BLaER1 (cell line): ENCODE data around the gene PUM2.

ENCODE experiments used
- H3K27ac ChIP-seq: shearing (Covaris generic); formaldehyde crosslinking; 2 replicates; pipeline ENCODE4 v1.8.1; 2022
- H3K27me3 ChIP-seq: shearing (Covaris generic); formaldehyde crosslinking; 2 replicates; pipeline ENCODE4 v1.8.1; 2022
- H3K36me3 ChIP-seq: shearing (Covaris generic); formaldehyde crosslinking; 2 replicates; pipeline ENCODE4 v1.8.1; 2022
- H3K4me1 ChIP-seq: shearing (Covaris generic); formaldehyde crosslinking; 2 replicates; pipeline ENCODE4 v1.8.1; 2022
- H3K4me2 ChIP-seq: shearing (Covaris generic); formaldehyde crosslinking; 2 replicates; pipeline ENCODE4 v1.8.1; 2022
- H3K4me3 ChIP-seq: shearing (Covaris generic); formaldehyde crosslinking; 2 replicates; pipeline ENCODE4 v1.8.1; 2022
- H3K9ac ChIP-seq: shearing (Covaris generic); formaldehyde crosslinking; 2 replicates; pipeline ENCODE4 v1.8.1; 2022
- H3K9me3 ChIP-seq: shearing (Covaris generic); formaldehyde crosslinking; 2 replicates; pipeline ENCODE4 v1.8.1; 2022
- H4K20me1 ChIP-seq: shearing (Covaris generic); formaldehyde crosslinking; 2 replicates; pipeline ENCODE4 v1.8.1; 2022
- Cebpa-rat ChIP-seq: shearing (Covaris generic); IDR thresholded peaks from 2 replicates; pipeline ENCODE4 v1.8.1; 2022

The PUM2 gene

GRCh38 chr2:20314562-20315501 is 35.8 kb downstream of the PUM2 start:
- peaks cover 99% of the 10 kb centered on the region for H4K20me1 ChIP-seq
- H3K9ac ChIP-seq: no peak overlapping the region
- H3K4me1 ChIP-seq: peaks cover 18% of the 10 kb centered on the region
- H3K27me3 ChIP-seq: no peaks in the 10 kb centered on the region
- peaks cover 94% of the 10 kb centered on the region for H3K36me3 ChIP-seq
- no peak for TF ChIP-seq Cebpa-rat
- H3K9me3 ChIP-seq: no peaks in the 10 kb centered on the region
- H3K27ac ChIP-seq: no peak overlapping the region
- H3K4me3 ChIP-seq: no peak overlapping the region
- H3K4me2 ChIP-seq: no peak overlapping the region

DNA sequence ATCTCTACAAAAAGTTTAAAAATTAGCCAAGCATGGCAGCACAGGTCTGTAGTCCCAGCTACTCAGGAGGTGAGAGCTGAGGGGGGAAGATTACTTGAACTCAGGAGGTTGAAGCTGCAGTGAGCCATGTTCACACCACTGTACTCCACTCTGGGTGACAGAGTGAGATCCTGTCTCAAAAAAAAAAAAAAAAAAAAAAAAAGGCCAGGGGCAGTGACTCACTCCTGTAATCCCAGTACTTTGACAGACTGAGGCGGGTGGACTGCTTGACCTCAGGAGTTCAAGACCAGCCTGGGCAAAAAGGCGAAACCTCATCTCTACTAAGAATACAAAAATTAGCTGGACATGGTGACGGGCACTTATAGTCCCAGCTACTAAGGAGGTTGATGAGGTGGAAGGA is 37.0 kb downstream of the PUM2 start:
- H3K4me3 ChIP-seq: no peak overlapping the region
- no peak overlapping the region for H3K9ac ChIP-seq
- peaks cover 99% of the 10 kb centered on the region for H4K20me1 ChIP-seq
- peaks cover 18% of the 10 kb centered on the region for H3K4me1 ChIP-seq
- H3K4me2 ChIP-seq: no peak overlapping the region
- H3K27me3 ChIP-seq: no peaks in the 10 kb centered on the region
- peaks cover 94% of the 10 kb centered on the region for H3K36me3 ChIP-seq
- no peaks in the 10 kb centered on the region for H3K9me3 ChIP-seq
- TF ChIP-seq Cebpa-rat: no peak
- no peak overlapping the region for H3K27ac ChIP-seq

- Histone ChIP-seq H3K36me3 (peaks cover 96% of the 10 kb centered on the region), H3K4me3 (no peak overlapping the region), H3K27me3 (no peaks in the 10 kb centered on the region), H3K27ac (no peak overlapping the region), H3K9me3 (no peaks in the 10 kb centered on the region), H3K4me2 (no peak overlapping the region), H4K20me1 (peaks cover 100% of the 10 kb centered on the region), H3K4me1 (no peaks in the 10 kb centered on the region), H3K9ac (no peak overlapping the region)
- no peak for TF ChIP-seq Cebpa-rat
These were observed 41.6 kb downstream of the PUM2 start for GRCh38 chr2:20309001-20309400.

DNA sequence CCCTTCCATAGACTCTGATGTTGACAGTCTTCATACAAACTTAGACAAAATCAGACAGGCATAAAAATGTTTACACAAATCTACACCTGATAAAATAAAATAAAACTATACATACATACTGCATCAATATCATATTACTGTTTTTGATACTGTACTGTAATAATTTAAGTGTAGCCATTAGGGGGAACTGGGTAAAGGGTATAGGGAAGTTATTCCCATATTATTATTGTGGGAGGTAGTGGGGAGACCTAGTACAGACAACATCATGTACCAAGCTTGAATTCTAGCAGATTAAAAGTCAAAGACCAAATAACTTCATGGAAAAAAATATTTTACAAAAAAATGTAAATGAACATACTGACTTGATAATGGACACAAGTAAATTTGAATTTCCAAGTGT is 43.3 kb downstream of the PUM2 start:
- no peak overlapping the region for H3K4me2 ChIP-seq
- peaks cover 96% of the 10 kb centered on the region for H3K36me3 ChIP-seq

GRCh38 chr2:20304411-20304810 is 46.2 kb downstream of the PUM2 start:
- TF ChIP-seq Cebpa-rat: no peak
- H3K4me1 ChIP-seq: no peaks in the 10 kb centered on the region
- H3K27ac ChIP-seq: no peak overlapping the region
- no peaks in the 10 kb centered on the region for H3K27me3 ChIP-seq
- H3K9me3 ChIP-seq: no peaks in the 10 kb centered on the region
- H3K9ac ChIP-seq: no peak overlapping the region
- H3K4me3 ChIP-seq: no peak overlapping the region
- no peak overlapping the region for H3K4me2 ChIP-seq
- peaks cover 93% of the 10 kb centered on the region for H3K36me3 ChIP-seq
- H4K20me1 ChIP-seq: peaks cover 100% of the 10 kb centered on the region

More for the DNA sequence above, 43.3 kb downstream of the PUM2 start:
- Histone ChIP-seq H3K27me3 (no peaks in the 10 kb centered on the region), H3K9me3 (no peaks in the 10 kb centered on the region), H3K4me3 (no peak overlapping the region), H3K4me1 (no peaks in the 10 kb centered on the region), H3K27ac (no peak overlapping the region), H4K20me1 (peaks cover 100% of the 10 kb centered on the region), H3K9ac (no peak overlapping the region)
- no peak for TF ChIP-seq Cebpa-rat

GRCh38 chr2:20303966-20304365 is 46.7 kb downstream of the PUM2 start:
- TF ChIP-seq Cebpa-rat: no peak
- no peak overlapping the region for H3K4me2 ChIP-seq
- H3K4me1 ChIP-seq: no peaks in the 10 kb centered on the region
- H3K36me3 ChIP-seq: peaks cover 93% of the 10 kb centered on the region
- no peaks in the 10 kb centered on the region for H3K9me3 ChIP-seq
- no peak overlapping the region for H3K27ac ChIP-seq
- no peak overlapping the region for H3K4me3 ChIP-seq
- H4K20me1 ChIP-seq: peaks cover 100% of the 10 kb centered on the region
- no peak overlapping the region for H3K9ac ChIP-seq
- H3K27me3 ChIP-seq: no peaks in the 10 kb centered on the region

DNA sequence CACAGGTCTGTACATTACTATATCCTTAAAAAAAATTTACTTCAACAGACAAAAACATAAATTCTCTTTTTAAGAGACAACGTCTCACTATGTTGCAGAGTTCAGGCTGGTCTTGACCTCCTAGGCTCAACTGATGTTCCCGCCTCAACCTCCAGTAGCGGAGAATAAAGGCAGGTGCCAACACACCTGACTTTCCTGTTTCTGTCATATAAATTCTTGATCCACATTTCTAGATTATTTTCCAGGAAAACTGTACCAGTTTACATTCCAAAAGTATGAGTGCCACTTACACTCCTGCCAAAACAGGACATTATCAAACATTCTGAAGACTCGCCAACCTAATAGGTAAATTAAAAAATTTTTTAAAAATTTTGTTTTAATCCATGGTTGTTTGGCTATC is 48.6 kb downstream of the PUM2 start:
- H3K36me3 ChIP-seq: peaks cover 93% of the 10 kb centered on the region
- no peaks in the 10 kb centered on the region for H3K4me1 ChIP-seq
- peaks cover 100% of the 10 kb centered on the region for H4K20me1 ChIP-seq

GRCh38 chr2:20300656-20301055 is 50.0 kb downstream of the PUM2 start:
- no peak overlapping the region for H3K27ac ChIP-seq
- no peak overlapping the region for H3K4me3 ChIP-seq
- TF ChIP-seq Cebpa-rat: no peak
- no peak overlapping the region for H3K4me2 ChIP-seq
- H3K4me1 ChIP-seq: no peaks in the 10 kb centered on the region
- no peaks in the 10 kb centered on the region for H3K27me3 ChIP-seq
- H3K9ac ChIP-seq: no peak overlapping the region
- H3K9me3 ChIP-seq: no peaks in the 10 kb centered on the region
- peaks cover 93% of the 10 kb centered on the region for H3K36me3 ChIP-seq
- peaks cover 99% of the 10 kb centered on the region for H4K20me1 ChIP-seq

More for the DNA sequence above, 48.6 kb downstream of the PUM2 start:
- Histone ChIP-seq H3K4me2 (no peak overlapping the region), H3K4me3 (no peak overlapping the region), H3K9ac (no peak overlapping the region), H3K9me3 (no peaks in the 10 kb centered on the region), H3K27ac (no peak overlapping the region), H3K27me3 (no peaks in the 10 kb centered on the region)
- no peak for TF ChIP-seq Cebpa-rat

- H3K9ac ChIP-seq: no peak overlapping the region
- no peak overlapping the region for H3K4me2 ChIP-seq
- H3K36me3 ChIP-seq: peaks cover 91% of the 10 kb centered on the region
- H3K4me3 ChIP-seq: no peak overlapping the region
- peaks cover 99% of the 10 kb centered on the region for H4K20me1 ChIP-seq
- H3K27ac ChIP-seq: no peak overlapping the region
- TF ChIP-seq Cebpa-rat: no peak
- no peaks in the 10 kb centered on the region for H3K9me3 ChIP-seq
- H3K27me3 ChIP-seq: no peaks in the 10 kb centered on the region
- no peaks in the 10 kb centered on the region for H3K4me1 ChIP-seq
These were observed 51.5 kb downstream of the PUM2 start for GRCh38 chr2:20299113-20299512.

- Histone ChIP-seq H3K27ac (no peak overlapping the region), H3K9ac (no peak overlapping the region), H3K4me1 (no peaks in the 10 kb centered on the region), H3K36me3 (peaks cover 87% of the 10 kb centered on the region), H4K20me1 (peaks cover 98% of the 10 kb centered on the region), H3K4me3 (no peak overlapping the region), H3K27me3 (no peaks in the 10 kb centered on the region), H3K9me3 (no peaks in the 10 kb centered on the region), H3K4me2 (no peak overlapping the region)
- TF ChIP-seq Cebpa-rat: no peak
These were observed 56.4 kb downstream of the PUM2 start for GRCh38 chr2:20294231-20294630.
